ENCODE data around the gene B3GNT5. TPM values are rescaled to one million over a fixed set of nuclear protein-coding genes. Genes with fewer than 3 reads are reported as not detected.

B3GNT5 gene
- total RNA-seq, 3 donors from 2014 or later = 33.7 to 80.1 (median 71.2) TPM

- peaks cover 10% of the 10 kb centered on the region for H3K4me1 ChIP-seq (ENCODE audit: low read depth)
Measured at GRCh38 chr3:183254487-183255347, 1.7 kb downstream of the B3GNT5 start.

GRCh38 chr3:183255348-183255730 lies 2.3 kb downstream of the B3GNT5 start:
- H3K4me1 ChIP-seq (ENCODE audit: low read depth) = peaks cover 16% of the 10 kb centered on the region
- intact Hi-C loops (cut with DNase I, micrococcal nuclease) = no loop called here
- DNase-seq (no peak), ATAC-seq (no peak)
- H3K9me3 ChIP-seq = no peaks in the 10 kb centered on the region
- H3K4me3 ChIP-seq = no peak overlapping the region
- no peak for TF ChIP-seq CTCF (IDR thresholded peaks at IDR 0.05)
- no peaks in the 10 kb centered on the region for H3K36me3 ChIP-seq (ENCODE audit: low read depth)

More at GRCh38 chr3:183254487-183255347, 1.7 kb downstream of the B3GNT5 start:
- TF ChIP-seq CTCF (IDR thresholded peaks at IDR 0.05) = no peak
- H3K4me3 ChIP-seq = peak overlapping the region; percentile 63
- no peaks in the 10 kb centered on the region for H3K36me3 ChIP-seq (ENCODE audit: low read depth)
- peak; percentile 13 for ATAC-seq
- DNase-seq = peak; percentile 40 to 62 (median 58)
- intact Hi-C loops (cut with DNase I, micrococcal nuclease) = loop anchor here in 1 of 2 donors (5.0 kb wide), 1 partner anchor 128 kb away; no protein-coding TSS in a partner anchor
- no peaks in the 10 kb centered on the region for H3K9me3 ChIP-seq

- H3K9me3 ChIP-seq = no peaks in the 10 kb centered on the region
- H3K4me3 ChIP-seq = no peak overlapping the region
- TF ChIP-seq CTCF (IDR thresholded peaks at IDR 0.05) = no peak
- no peaks in the 10 kb centered on the region for H3K36me3 ChIP-seq (ENCODE audit: low read depth)
- no peak for DNase-seq
- intact Hi-C loops (cut with DNase I, micrococcal nuclease) = no loop called here
- peaks cover 36% of the 10 kb centered on the region for H3K4me1 ChIP-seq (ENCODE audit: low read depth)
- ATAC-seq = no peak
Measured at GRCh38 chr3:183259087-183259486, 6.0 kb downstream of the B3GNT5 start.

- H3K4me1 ChIP-seq (ENCODE audit: low read depth) = peaks cover 42% of the 10 kb centered on the region
- intact Hi-C loops (cut with DNase I, micrococcal nuclease) = no loop called here
- ATAC-seq (no peak), DNase-seq (no peak)
- no peaks in the 10 kb centered on the region for H3K36me3 ChIP-seq (ENCODE audit: low read depth)
- no peak for TF ChIP-seq CTCF (IDR thresholded peaks at IDR 0.05)
- H3K4me3 ChIP-seq = no peak overlapping the region
- H3K9me3 ChIP-seq = no peaks in the 10 kb centered on the region
Measured at GRCh38 chr3:183259621-183260020, 6.6 kb downstream of the B3GNT5 start.

- TF ChIP-seq CTCF (IDR thresholded peaks at IDR 0.05) = no peak
- intact Hi-C loops (cut with DNase I, micrococcal nuclease) = no loop called here
- ATAC-seq = peak; percentile 64
Measured at GRCh38 chr3:183260167-183260904, 7.3 kb downstream of the B3GNT5 start.

More at GRCh38 chr3:183260167-183260904, 7.3 kb downstream of the B3GNT5 start:
- Histone ChIP-seq H3K36me3 (ENCODE audit: low read depth) (no peaks in the 10 kb centered on the region), H3K9me3 (no peaks in the 10 kb centered on the region), H3K4me3 (no peak overlapping the region), H3K4me1 (ENCODE audit: low read depth) (peaks cover 49% of the 10 kb centered on the region)
- DNase-seq = no peak

Data from mucosa of descending colon (tissue), 3 donors.